HepG2 (cell line): ENCODE data around the gene MFSD11. TPM values are rescaled to one million over a fixed set of nuclear protein-coding genes. Genes with fewer than 3 reads are reported as not detected.

Experiments
- KLF11 ChIP-seq: IDR thresholded peaks from 2 replicates; pipeline ENCODE4 v1.6.1; 2016; ENCODE audit warnings: missing compliant biosample characterization
- MED1 ChIP-seq: sonication (generic); formaldehyde crosslinking; IDR thresholded peaks from 2 replicates; pipeline ENCODE4 v1.4.0; 2020; ENCODE audit warnings: missing genetic modification reagents
- NR2F1 ChIP-seq, 2 experiments: fragments of 450-650 bp in 1 of 2; formaldehyde crosslinking in 1 of 2; IDR thresholded peaks; 2 replicates each; pipeline versions ENCODE4 v1.5.0 to v1.6.1; 2016 to 2020; ENCODE audit warnings: mild to moderate bottlenecking in 1 of 2, missing compliant biosample characterization in 1 of 2, missing genetic modification reagents in 1 of 2, moderate library complexity in 1 of 2
- RBM22 ChIP-seq: fragments of 200-400 bp; formaldehyde crosslinking; optimal IDR thresholded peaks from 2 replicates; pipeline ENCODE3; 2017; ENCODE audit warnings: mild to moderate bottlenecking, low read length, moderate library complexity
- YEATS4 ChIP-seq: sonication (generic); formaldehyde crosslinking; IDR thresholded peaks from 2 replicates; pipeline ENCODE4 v1.4.0; 2020; ENCODE audit warnings: missing genetic modification reagents, borderline replicate concordance
- ZFP36 ChIP-seq: fragments of 150-350 bp; IDR thresholded peaks from 2 replicates; pipeline ENCODE4 v1.6.1; 2018; ENCODE audit warnings: borderline replicate concordance, low read length, low read depth; ENCODE audit not compliant: partially characterized antibody
- ZFP37 ChIP-seq: sonication (generic); formaldehyde crosslinking; IDR thresholded peaks from 2 replicates; pipeline ENCODE4 v1.4.0; 2020; ENCODE audit warnings: missing genetic modification reagents, borderline replicate concordance
- ZMYM2 ChIP-seq: sonication (generic); formaldehyde crosslinking; IDR thresholded peaks from 2 replicates; pipeline ENCODE4 v1.8.0; 2022; ENCODE audit warnings: mild to moderate bottlenecking, missing genetic modification reagents
- ZNF562 ChIP-seq: sonication (generic); formaldehyde crosslinking; IDR thresholded peaks from 2 replicates; pipeline ENCODE4 v1.8.0; 2022; ENCODE audit warnings: missing genetic modification reagents, borderline replicate concordance
- ZNF839 ChIP-seq: sonication (generic); formaldehyde crosslinking; IDR thresholded peaks from 2 replicates; pipeline ENCODE4 v1.4.0; 2020; ENCODE audit warnings: missing genetic modification reagents, mild to moderate bottlenecking, borderline replicate concordance
- polyA plus RNA-seq, 8 experiments: library from polyadenylated mRNA; depleted of rRNA in 3 of 8; stranded (reverse) in 7 of 8; unstranded in 1 of 8; fragments of >200 nt; fragmentation: Illumina TruSeq in 4 of 8; extraction: Trizol in 4 of 8; gene quantifications; 2 replicates each; pipeline versions ENCODE4 v1.2.1 to v1.2.3, GENCODE V29; 2011 to 2016; ENCODE audit warnings: low read depth in 4 of 8, missing spikeins in 1 of 8, mixed read lengths in 1 of 8; ENCODE audit not compliant: insufficient read depth in 1 of 8
- total RNA-seq, 5 experiments: library from RNA; depleted of rRNA; stranded (reverse); fragments of >200 nt; fragmentation: Illumina TruSeq; extraction: Trizol; gene quantifications; 2 replicates each; pipeline ENCODE4 v1.2.3, GENCODE V29; 2016; ENCODE audit warnings: low read depth in 1 of 5
- TF ChIP-seq, protein P1 (sequence below): sonication (generic); formaldehyde crosslinking; IDR thresholded peaks from 2 replicates; pipeline ENCODE4 v1.5.1; 2020; ENCODE audit warnings: missing genetic modification reagents, mild to moderate bottlenecking, borderline replicate concordance
- TF ChIP-seq, protein P2 (sequence below): sonication (generic); formaldehyde crosslinking; IDR thresholded peaks from 2 replicates; pipeline ENCODE4 v1.4.0; 2020; ENCODE audit warnings: missing genetic modification reagents
- TF ChIP-seq, protein P3 (sequence below): sonication (generic); formaldehyde crosslinking; IDR thresholded peaks from 2 replicates; pipeline ENCODE4 v1.4.0; 2020; ENCODE audit warnings: missing genetic modification reagents
- TF ChIP-seq, protein P4 (sequence below): IDR thresholded peaks from 2 replicates; pipeline ENCODE4 v1.6.1; 2012; ENCODE audit warnings: low read depth, low read length, improper control_type of control experiment
- TF ChIP-seq, protein P5 (sequence below): sonication (generic); formaldehyde crosslinking; IDR thresholded peaks from 2 replicates; pipeline ENCODE4 v1.8.1; 2023; ENCODE audit warnings: missing genetic modification reagents, mild to moderate bottlenecking, borderline replicate concordance
- TF ChIP-seq, protein P6 (sequence below): sonication (generic); formaldehyde crosslinking; conservative IDR thresholded peaks from 2 replicates; pipeline ENCODE4 v1.5.0; 2020; ENCODE audit warnings: missing genetic modification reagents
- TF ChIP-seq, protein P7 (sequence below): sonication (generic); formaldehyde crosslinking; IDR thresholded peaks from 2 replicates; pipeline ENCODE4 v1.8.1; 2023; ENCODE audit warnings: mild to moderate bottlenecking, missing genetic modification reagents

The MFSD11 gene
- total and polyA plus RNA-seq, 2 of the 13 experiments (the other 11 are each of a cell fraction or from before 2014, with no cell fraction given): 26.1 to 36.3 TPM

DNA sequence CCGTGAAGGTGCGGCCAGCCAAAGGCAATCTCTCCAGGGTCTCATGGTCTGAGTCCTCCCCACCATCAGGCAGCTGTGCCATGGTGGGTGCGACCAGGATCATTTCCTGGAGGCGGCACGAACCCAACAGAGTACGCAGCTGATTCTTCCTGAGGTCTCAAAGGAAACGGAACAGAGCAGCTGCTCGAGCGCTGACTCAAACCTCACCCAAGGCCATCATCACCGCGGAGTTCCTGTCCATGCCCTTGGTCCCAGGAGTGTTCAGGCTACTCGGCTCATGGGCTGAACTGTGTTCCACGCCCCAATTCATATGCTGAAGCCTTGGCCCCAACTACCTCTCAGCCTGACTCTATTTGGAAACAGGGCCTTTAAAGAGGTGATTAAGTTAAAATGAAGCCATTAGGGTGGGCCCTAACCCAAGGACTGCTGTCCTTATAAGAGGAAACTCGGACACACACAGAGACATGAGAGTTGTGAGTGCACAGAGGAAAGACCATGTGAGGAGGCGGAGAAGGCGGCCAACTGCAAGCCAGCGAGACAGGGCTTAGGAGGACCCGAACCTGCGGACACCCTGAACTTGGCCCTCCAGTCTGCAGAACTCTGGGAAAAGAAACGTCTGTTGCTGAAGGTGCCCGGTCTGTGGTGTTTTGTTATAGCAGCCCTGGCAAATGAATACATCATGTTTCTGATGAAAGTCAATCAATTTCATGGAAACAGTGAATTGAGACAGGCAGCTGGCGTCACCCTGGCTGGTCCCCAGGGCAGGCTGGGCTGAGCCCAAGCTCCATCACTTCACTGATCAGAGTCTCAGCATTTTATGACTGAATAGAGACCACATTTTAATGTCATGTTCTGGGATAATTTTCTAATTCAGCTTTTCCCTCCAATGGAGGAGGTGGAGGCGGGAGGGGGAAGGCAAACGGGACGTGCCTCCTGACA is 40.9 kb upstream of the MFSD11 start (continued):
- TF ChIP-seq, protein P1, sequence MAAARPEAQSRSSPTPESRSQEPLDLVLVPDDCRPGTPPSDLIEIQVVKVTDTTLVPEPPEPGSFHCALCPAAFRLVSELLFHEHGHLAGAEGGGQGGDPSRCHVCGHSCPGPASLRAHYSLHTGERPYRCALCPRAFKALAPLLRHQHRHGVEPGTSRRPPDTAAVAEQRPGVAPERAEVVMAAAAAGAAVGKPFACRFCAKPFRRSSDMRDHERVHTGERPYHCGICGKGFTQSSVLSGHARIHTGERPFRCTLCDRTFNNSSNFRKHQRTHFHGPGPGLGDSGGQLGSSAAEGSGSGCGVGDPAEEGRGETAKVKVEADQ: no peak
- TF ChIP-seq NR2F1 (CRISPR knock-in tag; IDR thresholded peaks at IDR 0.05) (no peak), YEATS4 (CRISPR knock-in tag) (no peak), ZNF839 (no peak), ZFP36 (no peak), ZMYM2 (CRISPR knock-in tag) (no peak), ZNF562 (CRISPR knock-in tag) (no peak), KLF11 (CRISPR knock-in tag) (no peak), ZFP37 (no peak), MED1 (CRISPR knock-in tag) (peak; percentile 95), RBM22 (no peak)
- TF ChIP-seq, protein P2, sequence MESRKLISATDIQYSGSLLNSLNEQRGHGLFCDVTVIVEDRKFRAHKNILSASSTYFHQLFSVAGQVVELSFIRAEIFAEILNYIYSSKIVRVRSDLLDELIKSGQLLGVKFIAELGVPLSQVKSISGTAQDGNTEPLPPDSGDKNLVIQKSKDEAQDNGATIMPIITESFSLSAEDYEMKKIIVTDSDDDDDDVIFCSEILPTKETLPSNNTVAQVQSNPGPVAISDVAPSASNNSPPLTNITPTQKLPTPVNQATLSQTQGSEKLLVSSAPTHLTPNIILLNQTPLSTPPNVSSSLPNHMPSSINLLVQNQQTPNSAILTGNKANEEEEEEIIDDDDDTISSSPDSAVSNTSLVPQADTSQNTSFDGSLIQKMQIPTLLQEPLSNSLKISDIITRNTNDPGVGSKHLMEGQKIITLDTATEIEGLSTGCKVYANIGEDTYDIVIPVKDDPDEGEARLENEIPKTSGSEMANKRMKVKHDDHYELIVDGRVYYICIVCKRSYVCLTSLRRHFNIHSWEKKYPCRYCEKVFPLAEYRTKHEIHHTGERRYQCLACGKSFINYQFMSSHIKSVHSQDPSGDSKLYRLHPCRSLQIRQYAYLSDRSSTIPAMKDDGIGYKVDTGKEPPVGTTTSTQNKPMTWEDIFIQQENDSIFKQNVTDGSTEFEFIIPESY (CRISPR knock-in tag): 0 out of 2 replicates have a peak, but pooled peaks have one; percentile 23
- TF ChIP-seq, protein P3, sequence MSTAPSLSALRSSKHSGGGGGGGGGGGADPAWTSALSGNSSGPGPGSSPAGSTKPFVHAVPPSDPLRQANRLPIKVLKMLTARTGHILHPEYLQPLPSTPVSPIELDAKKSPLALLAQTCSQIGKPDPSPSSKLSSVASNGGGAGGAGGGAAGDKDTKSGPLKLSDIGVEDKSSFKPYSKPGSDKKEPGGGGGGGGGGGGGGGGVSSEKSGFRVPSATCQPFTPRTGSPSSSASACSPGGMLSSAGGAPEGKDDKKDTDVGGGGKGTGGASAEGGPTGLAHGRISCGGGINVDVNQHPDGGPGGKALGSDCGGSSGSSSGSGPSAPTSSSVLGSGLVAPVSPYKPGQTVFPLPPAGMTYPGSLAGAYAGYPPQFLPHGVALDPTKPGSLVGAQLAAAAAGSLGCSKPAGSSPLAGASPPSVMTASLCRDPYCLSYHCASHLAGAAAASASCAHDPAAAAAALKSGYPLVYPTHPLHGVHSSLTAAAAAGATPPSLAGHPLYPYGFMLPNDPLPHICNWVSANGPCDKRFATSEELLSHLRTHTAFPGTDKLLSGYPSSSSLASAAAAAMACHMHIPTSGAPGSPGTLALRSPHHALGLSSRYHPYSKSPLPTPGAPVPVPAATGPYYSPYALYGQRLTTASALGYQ (CRISPR knock-in tag): no peak
- TF ChIP-seq, protein P4, sequence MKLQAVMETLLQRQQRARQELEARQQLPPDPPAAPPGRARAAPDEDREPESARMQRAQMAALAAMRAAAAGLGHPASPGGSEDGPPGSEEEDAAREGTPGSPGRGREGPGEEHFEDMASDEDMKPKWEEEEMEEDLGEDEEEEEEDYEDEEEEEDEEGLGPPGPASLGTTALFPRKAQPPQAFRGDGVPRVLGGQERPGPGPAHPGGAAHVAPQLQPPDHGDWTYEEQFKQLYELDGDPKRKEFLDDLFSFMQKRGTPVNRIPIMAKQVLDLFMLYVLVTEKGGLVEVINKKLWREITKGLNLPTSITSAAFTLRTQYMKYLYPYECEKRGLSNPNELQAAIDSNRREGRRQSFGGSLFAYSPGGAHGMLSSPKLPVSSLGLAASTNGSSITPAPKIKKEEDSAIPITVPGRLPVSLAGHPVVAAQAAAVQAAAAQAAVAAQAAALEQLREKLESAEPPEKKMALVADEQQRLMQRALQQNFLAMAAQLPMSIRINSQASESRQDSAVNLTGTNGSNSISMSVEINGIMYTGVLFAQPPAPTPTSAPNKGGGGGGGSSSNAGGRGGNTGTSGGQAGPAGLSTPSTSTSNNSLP: no peak
- TF ChIP-seq, protein P5, sequence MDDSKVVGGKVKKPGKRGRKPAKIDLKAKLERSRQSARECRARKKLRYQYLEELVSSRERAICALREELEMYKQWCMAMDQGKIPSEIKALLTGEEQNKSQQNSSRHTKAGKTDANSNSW (CRISPR knock-in tag): no peak
- TF ChIP-seq, protein P6, sequence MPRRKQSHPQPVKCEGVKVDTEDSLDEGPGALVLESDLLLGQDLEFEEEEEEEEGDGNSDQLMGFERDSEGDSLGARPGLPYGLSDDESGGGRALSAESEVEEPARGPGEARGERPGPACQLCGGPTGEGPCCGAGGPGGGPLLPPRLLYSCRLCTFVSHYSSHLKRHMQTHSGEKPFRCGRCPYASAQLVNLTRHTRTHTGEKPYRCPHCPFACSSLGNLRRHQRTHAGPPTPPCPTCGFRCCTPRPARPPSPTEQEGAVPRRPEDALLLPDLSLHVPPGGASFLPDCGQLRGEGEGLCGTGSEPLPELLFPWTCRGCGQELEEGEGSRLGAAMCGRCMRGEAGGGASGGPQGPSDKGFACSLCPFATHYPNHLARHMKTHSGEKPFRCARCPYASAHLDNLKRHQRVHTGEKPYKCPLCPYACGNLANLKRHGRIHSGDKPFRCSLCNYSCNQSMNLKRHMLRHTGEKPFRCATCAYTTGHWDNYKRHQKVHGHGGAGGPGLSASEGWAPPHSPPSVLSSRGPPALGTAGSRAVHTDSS: no peak
- TF ChIP-seq, protein P7, sequence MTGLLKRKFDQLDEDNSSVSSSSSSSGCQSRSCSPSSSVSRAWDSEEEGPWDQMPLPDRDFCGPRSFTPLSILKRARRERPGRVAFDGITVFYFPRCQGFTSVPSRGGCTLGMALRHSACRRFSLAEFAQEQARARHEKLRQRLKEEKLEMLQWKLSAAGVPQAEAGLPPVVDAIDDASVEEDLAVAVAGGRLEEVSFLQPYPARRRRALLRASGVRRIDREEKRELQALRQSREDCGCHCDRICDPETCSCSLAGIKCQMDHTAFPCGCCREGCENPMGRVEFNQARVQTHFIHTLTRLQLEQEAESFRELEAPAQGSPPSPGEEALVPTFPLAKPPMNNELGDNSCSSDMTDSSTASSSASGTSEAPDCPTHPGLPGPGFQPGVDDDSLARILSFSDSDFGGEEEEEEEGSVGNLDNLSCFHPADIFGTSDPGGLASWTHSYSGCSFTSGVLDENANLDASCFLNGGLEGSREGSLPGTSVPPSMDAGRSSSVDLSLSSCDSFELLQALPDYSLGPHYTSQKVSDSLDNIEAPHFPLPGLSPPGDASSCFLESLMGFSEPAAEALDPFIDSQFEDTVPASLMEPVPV (CRISPR knock-in tag): 0 out of 2 replicates have a peak, but pooled peaks have one; percentile 19
